DMS53 (cell line): Measurements from ENCODE around the gene TSC22D3.
"Not testable (repeated sequence)": the region's sequence is repeated elsewhere in the genome, so short reads cannot be mapped to it uniquely, and the experiment has no call there.

Source experiments
- DNase-seq: peaks from one replicate; lab custom pipeline; 2025; lab: John Stamatoyannopoulos, UW

Gene TSC22D3

DNA sequence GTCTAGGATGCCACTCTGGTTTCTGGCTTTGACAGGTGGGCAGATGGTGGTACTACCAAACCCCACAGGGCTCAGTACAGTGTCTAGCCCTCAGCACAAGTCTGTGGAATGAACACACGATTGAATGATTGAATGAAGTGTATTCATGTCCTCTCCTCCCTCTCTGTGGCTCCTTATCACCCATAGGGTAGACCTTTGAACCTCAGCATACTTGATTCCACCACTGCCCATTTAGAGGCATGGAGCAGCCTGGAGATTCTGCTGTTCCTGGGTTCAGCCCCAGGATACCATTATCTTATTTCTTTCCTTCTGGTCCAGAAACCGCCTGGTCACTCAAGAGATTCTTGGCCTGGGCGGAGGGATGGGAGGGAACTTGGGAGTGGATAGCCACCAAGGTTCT, 93.3 kb downstream of the TSC22D3 start:
- no peak for DNase-seq

DNA sequence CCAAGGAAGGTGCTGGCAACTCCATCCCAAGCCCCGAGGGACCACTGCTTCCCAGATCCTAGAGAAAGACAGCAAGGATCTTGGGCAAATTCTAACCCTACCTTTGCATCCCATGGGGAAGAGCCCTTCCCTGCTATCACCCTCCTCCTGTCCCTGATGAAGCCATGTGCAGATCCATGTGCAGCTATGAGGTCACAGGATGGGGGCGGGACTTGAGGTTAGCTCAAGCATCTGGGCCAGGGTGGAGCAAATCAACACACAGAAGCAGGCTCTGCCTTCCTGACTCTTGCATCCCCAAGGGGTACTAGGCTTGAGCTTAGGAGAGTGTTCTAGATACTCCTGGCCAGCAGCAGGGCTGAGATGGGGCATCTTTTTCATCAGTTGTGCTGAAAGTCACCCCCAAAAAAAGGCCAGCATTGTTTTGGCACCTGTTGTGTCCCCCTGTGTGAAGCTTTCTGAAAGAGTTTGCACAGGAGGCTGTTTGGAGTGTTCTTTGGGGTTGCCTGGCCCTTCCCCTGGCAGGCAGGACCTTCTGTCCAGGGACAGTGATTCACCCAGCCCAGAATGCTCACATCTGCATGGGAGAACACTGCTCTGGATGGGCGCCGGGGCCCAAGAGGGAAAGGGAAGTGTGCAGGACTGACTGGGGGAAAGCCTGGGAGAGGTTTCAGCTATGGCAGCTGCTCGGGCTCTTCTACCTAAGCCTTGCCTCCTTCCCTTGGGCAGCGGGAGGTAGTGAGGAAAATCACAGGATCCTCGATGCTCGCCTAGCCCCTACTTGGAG, 96.4 kb downstream of the TSC22D3 start:
- peak; percentile 52 for DNase-seq

DNA sequence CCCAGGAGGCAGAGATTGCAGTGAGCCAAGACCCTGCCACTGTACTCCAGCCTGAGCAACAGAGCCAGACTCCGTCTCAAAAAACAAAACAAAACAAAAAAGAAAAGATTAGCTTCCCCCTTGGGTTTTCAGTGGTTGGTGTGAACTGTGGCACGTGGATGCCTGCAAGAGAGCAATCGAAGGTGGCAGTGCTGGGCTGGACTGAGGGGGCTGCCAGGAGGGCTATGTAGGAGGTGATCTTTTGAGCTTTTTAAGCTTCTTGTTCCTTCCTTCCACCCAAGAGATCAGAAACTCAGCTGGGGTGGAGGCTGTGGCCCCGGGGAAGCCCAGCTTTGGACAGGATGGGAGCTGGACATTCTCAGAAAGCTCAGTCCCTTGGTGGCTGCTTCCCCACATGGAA, 97.7 kb downstream of the TSC22D3 start:
- DNase-seq, result no peak

GRCh38 chrX:107677501-107677901, 98.1 kb downstream of the TSC22D3 start:
- peak; percentile 58 for DNase-seq

DNA sequence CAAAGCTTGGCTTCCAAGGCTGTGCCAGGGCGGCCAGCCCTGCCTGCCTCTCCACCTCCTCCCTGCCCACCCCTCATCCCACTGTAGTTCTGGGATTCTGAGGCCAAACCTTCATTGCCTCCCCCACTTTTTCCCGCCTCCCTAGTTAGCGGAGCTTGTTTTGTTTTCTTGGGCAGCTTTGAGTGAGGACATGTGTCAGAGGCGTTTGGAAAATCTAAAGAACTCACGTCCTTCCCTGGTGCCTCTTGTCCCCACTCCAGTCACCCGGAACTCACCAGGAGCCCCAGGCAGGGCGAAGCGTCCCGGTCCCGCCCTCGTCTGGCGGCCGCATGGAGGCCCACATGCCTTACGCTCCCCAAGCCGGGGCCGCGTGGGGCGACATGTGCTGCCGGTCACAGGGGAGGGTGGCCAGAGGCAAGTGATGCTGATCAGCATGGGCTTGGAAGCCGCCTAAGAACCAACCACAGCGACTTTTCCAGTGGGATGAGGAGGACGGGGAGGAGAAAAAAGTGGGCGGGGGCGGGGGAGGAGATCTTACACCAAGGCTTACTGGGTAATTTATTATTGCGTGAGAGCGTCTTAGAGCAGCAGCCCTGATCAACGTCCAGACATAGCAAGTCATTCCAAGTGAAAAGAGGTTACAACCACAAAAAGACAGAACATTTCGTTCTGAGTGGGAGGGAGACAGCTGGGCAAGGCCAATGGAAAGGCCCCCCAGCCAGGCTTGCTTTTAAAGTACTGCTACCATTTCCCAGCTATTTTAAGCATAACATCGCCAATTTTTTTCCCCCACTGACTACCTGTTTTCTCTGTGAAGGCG, 98.8 kb downstream of the TSC22D3 start:
- peak; percentile 87 for DNase-seq

- DNase-seq, result peak; percentile 39
These were observed 99.6 kb downstream of the TSC22D3 start for GRCh38 chrX:107675823-107676555.

DNA sequence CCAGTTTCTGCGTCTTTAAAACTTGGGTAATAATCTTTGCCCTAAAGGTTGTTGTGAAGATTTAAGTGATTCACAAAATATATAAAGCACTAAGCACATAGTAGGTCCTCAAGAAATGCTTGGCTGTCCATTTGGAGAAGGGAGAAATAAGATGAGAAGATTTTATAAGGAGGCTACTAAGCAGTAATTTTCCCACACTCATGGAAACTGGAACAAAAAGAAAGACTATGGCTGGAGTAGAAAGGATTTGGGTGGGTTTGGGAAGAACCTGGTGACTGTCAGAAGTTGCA, 100.3 kb downstream of the TSC22D3 start:
- DNase-seq, result no peak

GRCh38 chrX:107674480-107675364, 100.9 kb downstream of the TSC22D3 start:
- no peak for DNase-seq

GRCh38 chrX:107673933-107674479, 101.6 kb downstream of the TSC22D3 start:
- no peak for DNase-seq

DNA sequence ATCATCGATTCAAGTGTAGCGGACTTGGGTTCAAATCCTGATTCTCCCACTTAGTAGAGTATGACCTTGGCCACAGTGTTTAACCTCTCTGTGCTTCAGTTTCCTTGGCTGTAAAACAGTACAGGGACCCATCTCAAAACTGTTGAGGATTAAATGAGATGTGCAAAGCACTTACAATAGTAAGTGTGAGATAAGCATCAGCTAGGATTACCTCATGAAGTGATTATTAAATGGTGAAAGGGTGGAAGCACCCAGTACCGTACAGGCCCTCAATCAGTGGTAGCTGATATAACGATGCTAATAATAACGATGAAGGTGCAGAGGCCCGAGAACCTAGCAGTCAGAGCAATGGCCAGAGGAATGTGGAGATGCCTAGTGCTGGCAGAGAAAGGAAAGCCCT, 102.2 kb downstream of the TSC22D3 start:
- no peak for DNase-seq

DNA sequence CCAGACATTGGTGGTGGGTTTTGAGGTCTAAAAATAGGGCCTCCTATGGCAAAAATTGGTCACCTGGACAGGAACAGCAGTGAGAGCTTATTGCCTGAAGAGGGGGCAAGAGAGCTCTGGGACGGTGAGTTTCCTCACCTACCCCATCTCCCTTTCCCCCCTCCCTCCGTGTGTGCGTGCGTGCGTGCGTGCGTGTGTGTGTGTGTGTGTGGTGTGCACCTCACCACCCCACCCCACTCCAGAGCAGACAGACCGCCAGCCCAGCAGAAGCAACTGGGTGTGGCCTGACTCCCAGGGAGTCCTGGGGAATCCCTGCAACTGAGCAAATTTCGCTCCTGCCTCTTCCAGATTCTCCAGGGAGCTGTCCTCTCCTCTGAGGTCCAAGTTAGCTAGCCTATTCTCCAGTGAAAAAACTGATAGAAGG, 102.6 kb downstream of the TSC22D3 start:
- DNase-seq, result peak; percentile 91

DNA sequence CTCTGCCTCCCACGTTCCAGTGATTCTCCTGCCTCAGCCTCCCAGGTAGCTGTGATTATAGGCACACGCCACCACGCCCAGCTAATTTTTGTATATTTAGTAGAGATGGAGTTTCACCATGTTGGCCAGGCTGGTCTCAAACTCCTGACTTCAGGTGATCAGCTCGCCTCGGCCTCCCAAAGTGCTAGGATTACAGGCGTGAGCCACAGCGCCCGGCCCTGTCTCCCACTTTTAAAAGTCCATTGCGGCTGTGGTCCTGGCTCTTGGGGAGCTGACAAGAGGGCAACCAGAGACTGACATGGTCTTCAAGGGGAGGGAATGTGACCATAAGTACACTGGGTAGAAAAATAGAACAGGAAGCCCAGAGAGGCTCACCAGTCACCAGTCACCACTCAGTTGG, 104.3 kb downstream of the TSC22D3 start:
- DNase-seq, result not testable (repeated sequence)

DNA sequence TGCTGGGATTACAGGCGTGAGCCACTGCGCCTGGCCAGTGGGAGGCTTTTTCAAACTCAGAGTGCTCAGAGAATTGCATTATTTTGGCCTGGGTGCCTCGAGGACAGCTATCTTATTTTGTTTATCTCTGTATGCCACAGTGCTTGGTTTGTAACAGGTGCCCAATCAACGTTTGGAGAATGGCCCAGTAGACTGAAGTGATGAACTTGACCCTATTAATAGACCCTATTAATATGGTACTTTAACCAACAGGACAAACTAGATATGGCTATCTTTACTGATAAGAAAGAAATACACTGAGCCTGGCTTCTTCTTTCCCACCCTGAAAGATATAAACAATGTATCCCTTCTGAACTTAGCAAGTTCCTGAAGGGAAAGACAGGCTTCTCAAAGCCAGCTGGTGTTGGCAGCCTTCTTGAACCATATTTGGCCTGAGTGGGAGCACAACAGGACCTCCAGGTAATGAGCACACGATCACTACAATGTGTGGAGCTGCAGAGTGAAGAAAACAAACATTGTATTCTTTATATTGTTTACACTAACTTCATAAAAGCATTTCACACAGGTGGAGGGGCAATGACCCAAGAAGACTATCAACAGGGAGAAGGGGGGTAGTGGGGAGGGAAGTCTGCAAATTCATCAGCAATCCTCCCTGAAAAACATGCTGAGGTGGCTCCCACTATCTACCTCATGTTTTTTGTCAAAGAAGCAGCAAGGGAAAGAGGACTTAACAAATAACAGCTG, 105.5 kb downstream of the TSC22D3 start:
- peak; percentile 58 for DNase-seq

- peak; percentile 10 for DNase-seq
These were observed 106.3 kb downstream of the TSC22D3 start for GRCh38 chrX:107669261-107669660.

- not testable (repeated sequence) for DNase-seq
These were observed 106.9 kb downstream of the TSC22D3 start for GRCh38 chrX:107668710-107669109.

DNA sequence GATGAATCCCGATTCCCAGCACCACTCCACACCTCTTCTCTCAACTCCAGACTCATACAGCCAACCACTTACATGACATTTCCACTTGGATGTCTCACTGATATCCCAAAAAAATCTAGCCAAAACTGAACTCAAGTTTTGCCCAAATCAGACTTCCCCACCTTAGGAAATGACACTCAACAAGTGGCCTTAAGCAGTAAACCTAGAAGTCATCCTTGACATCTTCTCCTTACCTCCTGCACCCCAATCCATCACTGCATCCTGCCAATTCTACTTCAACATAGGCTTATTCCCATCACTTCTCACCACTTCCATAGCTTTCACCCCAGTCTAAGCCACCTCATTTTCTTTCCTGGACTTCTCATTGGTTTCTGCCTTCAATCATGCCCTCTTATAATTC, 108.2 kb downstream of the TSC22D3 start:
- no peak for DNase-seq

- DNase-seq, result no peak
These were observed 108.7 kb downstream of the TSC22D3 start for GRCh38 chrX:107666931-107667330.
